Naive thymus-derived CD4-positive, alpha-beta T cell (primary cell): Measurements from ENCODE around the gene SOX4. TPM values are rescaled to one million over a fixed set of nuclear protein-coding genes. Genes with fewer than 3 reads are reported as not detected.

ENCODE experiments used
- ATAC-seq: fragments of 150-1000 bp; cut with Tn5 transposase; 2 replicates; pipeline ENCODE4 v1.10.0; 2021; ENCODE audit warnings: mild to moderate bottlenecking, moderate library complexity
- CTCF ChIA-PET: fragments of 350-600 bp; sonication (Branson Sonifier 250); formaldehyde crosslinking; loops from one replicate; lab custom pipeline; 2021; ENCODE audit warnings: antibody characterized with exemption; lab: Charles Lee
- POLR2A ChIA-PET: fragments of 350-600 bp; sonication (Branson Sonifier 250); formaldehyde crosslinking; loops from one replicate; lab custom pipeline; 2021; ENCODE audit warnings: antibody characterized with exemption, inconsistent platforms; lab: Charles Lee
- DNase-seq, 9 donors: peaks; one replicate each; pipeline versions ENCODE4 v3.0.0 to v3.0.0-alpha.2; 2020 to 2022; ENCODE audit warnings: mixed read lengths in 1 of 9
- H3K27ac ChIP-seq: one replicate; pipeline ENCODE4 v1.7.0; 2013; ENCODE audit warnings: mild to moderate bottlenecking, low read depth, low read length, moderate library complexity
- H3K27me3 ChIP-seq, 2 donors: one replicate each; pipeline ENCODE4 v1.7.0; 2013; ENCODE audit warnings: low read length in 2 of 2, mild to moderate bottlenecking in 2 of 2, moderate library complexity in 2 of 2; ENCODE audit not compliant: control insufficient read depth in 2 of 2, insufficient read depth in 2 of 2
- H3K36me3 ChIP-seq, 3 experiments: 1 replicate in 2 of 3; 2 replicates in 1 of 3; pipeline ENCODE4 v1.7.0; 2013; ENCODE audit warnings: low read length in 3 of 3, mild to moderate bottlenecking in 3 of 3, moderate library complexity in 1 of 3; ENCODE audit not compliant: insufficient read depth in 3 of 3, control insufficient read depth in 2 of 3
- H3K4me1 ChIP-seq, 2 donors: one replicate each; pipeline ENCODE4 v1.7.0; 2013; ENCODE audit warnings: low read length in 2 of 2, mild to moderate bottlenecking in 2 of 2, moderate library complexity in 1 of 2; ENCODE audit not compliant: control insufficient read depth in 2 of 2, insufficient read depth in 2 of 2
- H3K4me3 ChIP-seq: 2 replicates; pipeline ENCODE4 v1.7.0; 2013; ENCODE audit warnings: mild to moderate bottlenecking, low read length
- H3K9me3 ChIP-seq, 3 experiments: 1 replicate in 2 of 3; 2 replicates in 1 of 3; pipeline ENCODE4 v1.7.0; 2013; ENCODE audit warnings: low read length in 3 of 3; ENCODE audit not compliant: control insufficient read depth in 2 of 3
- H3K27ac Mint-ChIP-seq, 9 donors: one replicate each; pipeline ENCODE4 v1.8.0; 2020 to 2022; ENCODE audit warnings: mixed read lengths in 9 of 9, mild to moderate bottlenecking in 8 of 9, moderate library complexity in 5 of 9, inconsistent platforms in 2 of 9
- H3K27me3 Mint-ChIP-seq, 5 donors: one replicate each; pipeline ENCODE4 v1.8.0; 2021 to 2022; ENCODE audit warnings: mixed read lengths in 5 of 5, mild to moderate bottlenecking in 1 of 5
- H3K36me3 Mint-ChIP-seq, 5 donors: one replicate each; pipeline ENCODE4 v1.8.0; 2020 to 2022; ENCODE audit warnings: mixed read lengths in 5 of 5, mild to moderate bottlenecking in 3 of 5, inconsistent platforms in 1 of 5
- H3K4me1 Mint-ChIP-seq, 7 donors: one replicate each; pipeline ENCODE4 v1.8.0; 2020 to 2022; ENCODE audit warnings: mixed read lengths in 7 of 7, mild to moderate bottlenecking in 3 of 7, inconsistent platforms in 1 of 7
- H3K4me3 Mint-ChIP-seq, 10 donors: one replicate each; pipeline ENCODE4 v1.8.0; 2020 to 2022; ENCODE audit warnings: mild to moderate bottlenecking in 10 of 10, mixed read lengths in 10 of 10, moderate library complexity in 6 of 10, inconsistent platforms in 2 of 10
- H3K9me3 Mint-ChIP-seq, 11 donors: one replicate each; pipeline ENCODE4 v1.8.0; 2020 to 2022; ENCODE audit warnings: mixed read lengths in 11 of 11, mild to moderate bottlenecking in 4 of 11, inconsistent platforms in 1 of 11, moderate library complexity in 1 of 11
- intact Hi-C, 2 donors: fragments of 100-400 bp; cut with micrococcal nuclease; formaldehyde crosslinking; loops; one replicate each; pipeline ENCODE4 v1.15.1; 2023
- polyA plus RNA-seq, 2 donors: library from polyadenylated mRNA; unstranded; fragments of 300-500 nt; fragmentation: Illumina TruSeq; gene quantifications; one replicate each; pipeline ENCODE4 v1.2.3, GENCODE V29; 2021
- total RNA-seq, 6 experiments: library from RNA in 5 of 6; stranded (reverse) in 5 of 6; gene quantifications; 1 replicate in 5 of 6; 2 replicates in 1 of 6; pipeline ENCODE4 v1.2.3 and lab custom pipeline; 2021 to 2026

Gene SOX4
- total and polyA plus RNA-seq, 7 experiments from 2014 or later: 0.73 to 11.0 (median 1.4) TPM

DNA sequence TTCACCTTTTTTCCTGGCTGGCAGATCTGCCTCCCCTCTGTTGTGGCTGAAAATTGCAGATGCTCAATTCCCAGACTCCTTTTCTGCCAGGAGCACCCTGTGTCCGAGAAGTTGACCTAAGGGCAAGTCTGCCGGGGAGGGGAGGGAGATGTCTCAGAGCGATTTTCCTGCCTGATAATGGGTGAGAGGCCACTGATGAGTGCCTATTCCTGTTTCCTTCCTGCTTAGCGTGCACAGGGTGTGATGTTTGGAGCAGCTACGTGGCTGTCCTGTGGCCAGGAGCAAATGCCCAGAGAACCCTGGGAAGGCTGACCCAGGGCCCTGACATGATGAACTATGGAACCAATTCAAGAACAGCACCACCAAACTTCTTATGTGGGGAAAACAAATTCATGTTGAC, 22.5 kb downstream of the SOX4 start:
- Histone ChIP-seq H3K4me3 (no peak overlapping the region), H3K4me1 (no peaks in the 10 kb centered on the region), H3K9me3 (no peaks in the 10 kb centered on the region), H3K27ac (no peak overlapping the region), H3K27me3 (no peaks in the 10 kb centered on the region), H3K36me3 (no peaks in the 10 kb centered on the region)
- H3K9me3 Mint-ChIP-seq: peaks cover 0 to 2% (median 0%) of the 10 kb centered on the region in 11 donors
- ChIA-PET CTCF (no interaction called here), POLR2A (no interaction called here)
- ATAC-seq (no peak), DNase-seq (no peak)
- H3K27me3 Mint-ChIP-seq: peaks cover 5 to 19% (median 13%) of the 10 kb centered on the region in 5 donors
- H3K27ac Mint-ChIP-seq: no peak overlapping the region
- H3K4me3 Mint-ChIP-seq: no peak overlapping the region
- H3K4me1 Mint-ChIP-seq: peaks cover 0 to 1% (median 0%) of the 10 kb centered on the region in 7 donors
- H3K36me3 Mint-ChIP-seq: no peaks in the 10 kb centered on the region
- intact Hi-C loops: no loop called here

DNA sequence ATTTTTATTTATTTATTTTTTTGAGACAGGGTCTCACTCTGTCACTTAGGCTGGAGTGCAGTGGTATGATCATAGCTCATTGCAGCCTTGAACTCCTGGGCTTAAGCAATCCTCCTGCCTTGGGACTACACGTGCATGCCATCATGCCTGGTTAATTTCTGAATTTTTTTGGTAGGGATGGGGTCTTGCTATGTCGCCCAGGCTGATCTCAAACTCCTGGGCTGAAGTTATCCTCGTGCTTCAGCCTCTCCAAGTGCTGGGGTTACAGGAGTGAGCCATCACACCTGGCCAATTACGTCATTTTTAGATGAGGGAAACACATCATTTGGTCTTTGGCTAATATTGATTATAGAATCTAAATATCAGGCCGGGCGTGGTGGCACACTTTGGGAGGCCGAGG, 32.1 kb downstream of the SOX4 start:
- no peak for DNase-seq
- H3K4me1 Mint-ChIP-seq: peaks cover 0 to 4% (median 0%) of the 10 kb centered on the region in 7 donors
- Histone ChIP-seq H3K4me3 (no peak overlapping the region), H3K36me3 (no peaks in the 10 kb centered on the region), H3K27me3 (no peaks in the 10 kb centered on the region), H3K4me1 (no peaks in the 10 kb centered on the region), H3K9me3 (no peaks in the 10 kb centered on the region), H3K27ac (no peak overlapping the region)
- ChIA-PET CTCF (no interaction called here), POLR2A (no interaction called here)
- H3K4me3 Mint-ChIP-seq: no peak overlapping the region
- no peaks in the 10 kb centered on the region for H3K36me3 Mint-ChIP-seq
- H3K27ac Mint-ChIP-seq: no peak overlapping the region
- H3K9me3 Mint-ChIP-seq: no peaks in the 10 kb centered on the region
- no peak for ATAC-seq
- H3K27me3 Mint-ChIP-seq: peaks cover 0 to 11% (median 0%) of the 10 kb centered on the region in 5 donors
- intact Hi-C loops: no loop called here

GRCh38 chr6:21626756-21627155, 33.2 kb downstream of the SOX4 start:
- Mint-ChIP-seq H3K27ac (no peak overlapping the region), H3K36me3 (no peaks in the 10 kb centered on the region), H3K4me3 (no peak overlapping the region), H3K9me3 (no peaks in the 10 kb centered on the region), H3K27me3 (peaks cover 0 to 7% (median 0%) of the 10 kb centered on the region in 5 donors), H3K4me1 (peaks cover 0 to 4% (median 0%) of the 10 kb centered on the region in 7 donors)
- no peaks in the 10 kb centered on the region for H3K27me3 ChIP-seq
- ATAC-seq (no peak), DNase-seq (no peak)
- no peaks in the 10 kb centered on the region for H3K36me3 ChIP-seq
- no peak overlapping the region for H3K27ac ChIP-seq
- CTCF ChIA-PET: no interaction called here
- POLR2A ChIA-PET: no interaction called here
- intact Hi-C loops: no loop called here
- no peak overlapping the region for H3K4me3 ChIP-seq
- no peaks in the 10 kb centered on the region for H3K9me3 ChIP-seq
- no peaks in the 10 kb centered on the region for H3K4me1 ChIP-seq

- no peaks in the 10 kb centered on the region for H3K4me1 ChIP-seq
- no peak for DNase-seq
- no peaks in the 10 kb centered on the region for H3K27me3 ChIP-seq
- ChIA-PET CTCF (no interaction called here), POLR2A (no interaction called here)
- no peak overlapping the region for H3K27ac Mint-ChIP-seq
- no peak overlapping the region for H3K4me3 ChIP-seq
- intact Hi-C loops: no loop called here
- no peak overlapping the region for H3K4me3 Mint-ChIP-seq
- no peak for ATAC-seq
- H3K9me3 Mint-ChIP-seq: no peaks in the 10 kb centered on the region
- H3K27me3 Mint-ChIP-seq: peaks cover 0 to 5% (median 0%) of the 10 kb centered on the region in 5 donors
- no peaks in the 10 kb centered on the region for H3K36me3 Mint-ChIP-seq
- no peak overlapping the region for H3K27ac ChIP-seq
- no peaks in the 10 kb centered on the region for H3K9me3 ChIP-seq
- no peaks in the 10 kb centered on the region for H3K36me3 ChIP-seq
- peaks cover 0 to 4% (median 0%) of the 10 kb centered on the region in 7 donors for H3K4me1 Mint-ChIP-seq
These were observed 34.6 kb downstream of the SOX4 start for GRCh38 chr6:21628160-21628559.

DNA sequence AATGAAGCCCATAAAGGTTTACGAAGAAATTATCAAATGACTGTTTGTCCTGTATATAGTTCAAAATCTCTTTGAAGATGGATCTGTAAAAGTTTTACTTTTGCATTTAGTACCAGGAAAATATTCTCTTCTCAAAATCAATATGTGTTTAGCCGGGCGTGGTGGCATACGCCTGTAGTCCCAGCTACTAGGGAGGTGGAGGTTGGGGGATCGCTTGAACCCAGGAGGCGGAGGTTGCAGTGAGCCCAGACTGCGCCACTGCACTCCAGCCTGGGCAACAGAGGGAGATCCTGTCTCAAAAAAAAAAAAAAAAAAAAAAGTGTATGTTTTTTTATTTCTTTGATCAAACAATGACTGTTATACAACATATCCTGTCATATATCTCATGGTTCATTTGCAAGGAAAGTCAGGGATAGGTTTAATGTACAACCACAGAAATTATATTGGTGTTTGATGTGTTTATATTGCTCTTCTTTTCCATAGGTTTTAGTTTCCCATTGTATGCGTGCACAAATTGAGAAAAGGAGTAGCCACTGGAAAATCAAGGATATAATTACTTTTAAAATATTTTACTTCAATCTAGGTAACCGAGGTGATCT, 40.1 kb downstream of the SOX4 start:
- ChIA-PET CTCF (no interaction called here), POLR2A (no interaction called here)
- Mint-ChIP-seq H3K9me3 (peaks cover 0 to 2% (median 0%) of the 10 kb centered on the region in 11 donors), H3K4me3 (no peak overlapping the region), H3K27ac (no peak overlapping the region), H3K27me3 (peaks cover 0 to 5% (median 0%) of the 10 kb centered on the region in 5 donors), H3K4me1 (no peaks in the 10 kb centered on the region), H3K36me3 (no peaks in the 10 kb centered on the region)
- DNase-seq: no peak
- H3K9me3 ChIP-seq: no peaks in the 10 kb centered on the region
- H3K4me1 ChIP-seq: no peaks in the 10 kb centered on the region
- H3K36me3 ChIP-seq: no peaks in the 10 kb centered on the region
- no peak for ATAC-seq
- no peaks in the 10 kb centered on the region for H3K27me3 ChIP-seq
- no peak overlapping the region for H3K27ac ChIP-seq
- no peak overlapping the region for H3K4me3 ChIP-seq
- intact Hi-C loops: no loop called here

GRCh38 chr6:21634582-21634981, 41.0 kb downstream of the SOX4 start:
- H3K27me3 ChIP-seq: no peaks in the 10 kb centered on the region
- no peak overlapping the region for H3K27ac Mint-ChIP-seq
- H3K9me3 ChIP-seq: no peaks in the 10 kb centered on the region
- ChIA-PET POLR2A (no interaction called here), CTCF (no interaction called here)
- peaks cover 0 to 2% (median 0%) of the 10 kb centered on the region in 5 donors for H3K27me3 Mint-ChIP-seq
- peaks cover 0 to 2% (median 0%) of the 10 kb centered on the region in 11 donors for H3K9me3 Mint-ChIP-seq
- H3K36me3 Mint-ChIP-seq: no peaks in the 10 kb centered on the region
- DNase-seq: no peak
- H3K4me3 Mint-ChIP-seq: no peak overlapping the region
- no peaks in the 10 kb centered on the region for H3K4me1 Mint-ChIP-seq
- intact Hi-C loops: no loop called here
- no peak overlapping the region for H3K27ac ChIP-seq
- H3K4me3 ChIP-seq: no peak overlapping the region
- H3K4me1 ChIP-seq: no peaks in the 10 kb centered on the region
- ATAC-seq: no peak
- H3K36me3 ChIP-seq: no peaks in the 10 kb centered on the region

DNA sequence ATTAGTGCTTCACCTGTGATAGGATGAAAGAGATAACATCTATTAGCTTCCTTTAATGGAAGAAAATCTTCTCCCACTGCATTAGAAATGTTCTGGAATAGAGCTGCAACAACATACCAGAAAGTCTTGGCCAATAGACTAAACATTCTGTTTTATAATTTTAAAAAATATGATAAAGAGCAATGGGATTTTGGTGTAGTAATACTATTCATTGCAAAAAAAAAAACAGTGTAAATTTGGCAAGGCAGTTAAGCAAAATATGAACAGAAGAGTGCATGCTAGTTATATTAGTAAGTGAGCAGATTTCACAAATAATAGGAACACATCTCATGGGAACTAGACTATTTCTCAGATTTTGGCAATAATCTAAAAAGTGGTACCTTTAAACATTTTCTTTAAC, 43.3 kb downstream of the SOX4 start:
- ATAC-seq (no peak), DNase-seq (no peak)
- Mint-ChIP-seq H3K27me3 (peaks cover 0 to 2% (median 0%) of the 10 kb centered on the region in 5 donors), H3K27ac (no peak overlapping the region), H3K4me3 (no peak overlapping the region), H3K9me3 (peaks cover 0 to 2% (median 0%) of the 10 kb centered on the region in 11 donors), H3K4me1 (no peaks in the 10 kb centered on the region), H3K36me3 (peaks cover 0 to 4% (median 0%) of the 10 kb centered on the region in 5 donors)
- ChIA-PET POLR2A (no interaction called here), CTCF (no interaction called here)
- intact Hi-C loops: no loop called here
- H3K4me1 ChIP-seq: no peaks in the 10 kb centered on the region
- no peak overlapping the region for H3K4me3 ChIP-seq
- H3K36me3 ChIP-seq: no peaks in the 10 kb centered on the region
- H3K27me3 ChIP-seq: no peaks in the 10 kb centered on the region
- H3K27ac ChIP-seq: no peak overlapping the region
- H3K9me3 ChIP-seq: no peaks in the 10 kb centered on the region
